Putamen (tissue), 1 donor: ENCODE results near the gene ARID3A.
A peak's percentile ranks its signal among the peaks of the same experiment; 100 is the strongest.
"Not testable (repeated sequence)": the region's sequence is repeated elsewhere in the genome, so short reads cannot be mapped to it uniquely, and the experiment has no call there.

Source experiments
- DNase-seq: peaks from one replicate; pipeline ENCODE4 v3.0.0-alpha.2; 2016; ENCODE audit warnings: low spot score

Gene ARID3A

GRCh38 chr19:1019616-1019961 lies 93.8 kb downstream of the ARID3A start:
- no peak for DNase-seq

GRCh38 chr19:1019980-1020867 lies 94.4 kb downstream of the ARID3A start:
- no peak for DNase-seq

- DNase-seq = peak; percentile 98
These were observed 95.1 kb downstream of the ARID3A start, which contains the start of gene TMEM259 for GRCh38 chr19:1020868-1021425. Gene TMEM259 (minus strand): TSS chr19:1021123. CDS start chr19:1020996, 127 bp downstream.

GRCh38 chr19:1023883-1024188 lies 98.0 kb downstream of the ARID3A start:
- not testable (repeated sequence) for DNase-seq

- DNase-seq = not testable (repeated sequence)
These were observed 99.2 kb downstream of the ARID3A start for GRCh38 chr19:1025080-1025479.
